Stimulated activated naive CD4-positive, alpha-beta T cell treated with Interleukin-2 at 50 U/mL for 16 hours (primary cell): ENCODE measurements around the gene DMP1.
A peak's percentile ranks its signal among the peaks of the same experiment; 100 is the strongest.

ENCODE experiments used
- DNase-seq: peaks from one replicate; lab custom pipeline; 2025; lab: John Stamatoyannopoulos, UW

Gene DMP1, protein sequence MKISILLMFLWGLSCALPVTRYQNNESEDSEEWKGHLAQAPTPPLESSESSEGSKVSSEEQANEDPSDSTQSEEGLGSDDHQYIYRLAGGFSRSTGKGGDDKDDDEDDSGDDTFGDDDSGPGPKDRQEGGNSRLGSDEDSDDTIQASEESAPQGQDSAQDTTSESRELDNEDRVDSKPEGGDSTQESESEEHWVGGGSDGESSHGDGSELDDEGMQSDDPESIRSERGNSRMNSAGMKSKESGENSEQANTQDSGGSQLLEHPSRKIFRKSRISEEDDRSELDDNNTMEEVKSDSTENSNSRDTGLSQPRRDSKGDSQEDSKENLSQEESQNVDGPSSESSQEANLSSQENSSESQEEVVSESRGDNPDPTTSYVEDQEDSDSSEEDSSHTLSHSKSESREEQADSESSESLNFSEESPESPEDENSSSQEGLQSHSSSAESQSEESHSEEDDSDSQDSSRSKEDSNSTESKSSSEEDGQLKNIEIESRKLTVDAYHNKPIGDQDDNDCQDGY

GRCh38 chr4:87649980-87650379, at the start of gene DMP1:
Gene DMP1, plus strand, starts transcription at chr4:87650280. Its CDS starts 6,213 bp downstream, at chr4:87656493.
- no peak for DNase-seq

DNA sequence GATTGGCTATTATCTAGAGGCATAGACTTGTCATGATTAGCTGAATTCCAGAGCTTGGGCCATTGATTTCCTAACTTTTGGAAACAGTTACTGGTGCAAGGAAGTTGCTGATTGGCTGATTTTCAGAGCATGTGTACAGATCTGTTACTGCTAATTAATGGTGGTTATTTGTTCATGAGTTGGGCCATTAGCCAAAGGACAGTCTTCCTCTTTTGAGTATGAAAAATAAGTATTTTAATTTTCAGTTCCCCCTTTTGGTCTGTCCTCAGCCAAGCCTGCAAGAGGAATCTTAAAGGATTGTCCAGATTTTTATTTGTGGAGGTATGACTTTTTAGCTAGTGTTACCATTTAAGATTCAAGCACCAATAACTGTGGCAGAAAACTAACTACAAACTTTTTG, 48.7 kb upstream of the DMP1 start:
- no peak for DNase-seq

DNA sequence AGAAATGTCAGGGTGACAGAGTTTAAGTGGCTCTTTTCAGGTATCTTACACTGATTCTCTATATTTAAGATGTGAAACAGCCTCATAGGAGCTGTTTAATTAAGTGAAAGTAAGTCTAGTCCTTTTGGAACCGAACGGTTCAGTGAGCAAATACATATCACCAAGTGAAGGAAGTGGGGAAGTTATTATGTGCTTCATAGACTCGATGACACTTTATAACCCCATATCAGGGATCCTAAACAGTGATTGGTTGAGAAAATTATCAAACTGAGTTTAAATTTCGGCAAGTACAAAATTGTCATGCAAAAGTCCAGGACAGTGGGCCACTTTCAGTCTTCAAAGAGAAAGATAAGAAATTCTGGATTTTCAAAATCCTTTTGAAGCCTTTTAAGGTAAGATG, 41.9 kb upstream of the DMP1 start, which contains the start of gene DSPP:
TSS of gene DSPP (plus strand) at position 301 of the 400 bp plus-strand sequence. CDS start 2,380 bp downstream, outside the sequence.
- DNase-seq = no peak

DNA sequence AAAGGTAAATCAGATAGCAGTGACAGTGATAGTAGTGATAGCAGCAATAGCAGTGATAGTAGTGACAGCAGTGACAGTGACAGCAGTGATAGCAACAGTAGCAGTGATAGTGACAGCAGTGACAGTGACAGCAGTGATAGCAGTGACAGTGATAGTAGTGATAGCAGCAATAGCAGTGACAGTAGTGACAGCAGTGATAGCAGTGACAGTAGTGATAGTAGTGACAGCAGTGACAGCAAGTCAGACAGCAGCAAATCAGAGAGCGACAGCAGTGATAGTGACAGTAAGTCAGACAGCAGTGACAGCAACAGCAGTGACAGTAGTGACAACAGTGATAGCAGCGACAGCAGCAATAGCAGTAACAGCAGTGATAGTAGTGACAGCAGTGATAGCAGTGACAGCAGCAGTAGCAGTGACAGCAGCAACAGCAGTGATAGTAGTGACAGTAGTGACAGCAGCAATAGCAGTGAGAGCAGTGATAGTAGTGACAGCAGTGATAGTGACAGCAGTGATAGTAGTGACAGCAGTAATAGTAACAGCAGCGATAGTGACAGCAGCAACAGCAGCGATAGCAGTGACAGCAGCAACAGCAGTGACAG, 35.7 kb upstream of the DMP1 start:
- DNase-seq = no peak

- DNase-seq = no peak
Measured at GRCh38 chr4:87616268-87616667, 33.8 kb upstream of the DMP1 start.

DNA sequence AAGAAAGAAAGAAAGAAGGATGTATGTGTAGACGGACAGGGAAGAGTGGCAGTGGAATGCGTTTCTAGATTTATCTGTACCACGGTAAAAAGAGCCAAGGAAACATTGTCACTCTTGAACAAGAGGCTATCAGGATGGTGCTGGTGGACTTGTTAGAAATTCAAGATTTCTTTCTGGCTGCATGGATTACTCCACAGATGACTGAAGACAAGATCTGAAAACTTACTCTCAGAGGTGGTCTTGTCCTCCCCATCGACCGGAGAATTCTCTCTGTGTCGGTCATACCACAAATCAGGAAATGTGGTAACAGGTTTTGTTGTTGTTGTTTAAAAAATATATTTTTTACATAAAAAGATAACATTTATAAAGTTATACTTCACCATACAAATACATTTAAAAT, 30.0 kb upstream of the DMP1 start:
- no peak for DNase-seq

DNA sequence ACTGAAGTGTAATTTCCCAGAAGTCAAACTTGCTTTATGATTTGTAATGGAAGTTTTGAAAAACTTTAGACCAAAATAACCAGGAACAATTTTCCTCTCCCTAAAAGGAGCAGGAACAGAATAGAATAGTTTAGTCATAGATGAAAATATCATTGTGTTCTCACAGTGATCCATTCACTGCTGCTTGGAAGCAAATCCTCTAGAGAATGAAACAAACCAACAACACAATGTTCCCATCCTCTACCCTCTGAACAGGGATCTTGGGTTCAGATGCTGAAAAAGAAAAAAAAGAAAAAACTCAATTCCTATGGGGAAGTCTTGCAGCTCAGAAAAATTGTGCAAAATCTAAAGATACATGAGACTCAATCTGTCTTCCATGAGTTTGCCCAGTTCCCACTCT, 29.6 kb upstream of the DMP1 start:
- no peak for DNase-seq

DNA sequence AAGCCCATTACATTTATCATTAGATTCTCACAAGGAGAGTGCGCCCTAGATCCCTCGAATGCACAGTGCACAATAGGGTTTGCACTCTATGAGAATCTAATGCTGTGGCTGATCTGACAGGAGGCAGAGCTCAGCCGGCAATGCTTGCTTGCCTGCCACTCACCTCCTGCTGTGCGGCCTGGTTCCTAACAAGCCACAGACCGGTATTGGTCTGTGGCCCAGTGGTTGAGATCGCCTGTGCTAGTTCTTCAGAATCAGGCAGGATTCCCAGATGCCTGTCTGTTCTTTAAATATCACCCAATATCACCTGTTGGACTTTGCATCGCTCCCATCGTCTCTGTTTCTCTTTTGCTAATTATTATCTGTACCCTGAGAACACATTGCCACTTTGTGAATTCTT, 27.8 kb upstream of the DMP1 start:
- DNase-seq = no peak

DNA sequence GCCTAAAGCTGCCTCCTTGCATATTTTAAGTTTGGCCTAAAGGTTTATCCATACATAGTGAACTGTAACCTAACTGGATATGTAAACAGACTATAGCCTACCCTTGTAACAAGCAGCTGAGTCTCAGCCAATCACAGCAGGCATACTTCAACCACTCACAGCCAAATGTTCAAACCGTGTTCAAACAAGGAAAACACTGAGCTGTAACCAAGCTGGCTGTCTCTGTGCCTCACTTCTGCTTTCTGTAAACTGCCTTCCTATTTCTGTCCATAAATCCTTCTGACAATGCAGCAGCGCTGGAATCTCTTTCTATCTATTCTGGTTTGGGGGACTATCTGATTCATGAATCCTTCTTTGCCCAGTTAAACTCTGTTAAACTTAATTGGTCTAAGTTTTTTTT, 25.4 kb upstream of the DMP1 start:
- DNase-seq = no peak

DNA sequence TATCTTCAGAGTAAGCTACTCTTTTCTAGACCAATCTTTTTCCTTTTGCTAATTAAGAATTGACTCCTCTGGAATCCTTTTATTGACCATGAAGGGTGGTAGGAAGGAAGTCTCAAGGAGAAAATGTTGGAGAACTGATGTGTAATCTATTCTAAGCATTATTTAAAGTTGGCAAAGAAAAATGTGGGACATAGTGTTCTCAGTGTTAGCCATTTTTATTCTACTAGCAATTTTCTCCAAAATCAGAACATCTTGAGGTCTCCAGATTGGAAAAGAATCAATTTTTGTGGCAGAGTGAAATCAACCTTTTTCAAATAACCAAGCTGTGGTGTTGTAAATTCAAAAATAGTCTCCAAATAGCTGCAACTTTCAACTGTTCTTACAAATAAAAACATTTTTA, 18.4 kb upstream of the DMP1 start:
- DNase-seq = no peak

GRCh38 chr4:87632469-87632868, 17.6 kb upstream of the DMP1 start:
- no peak for DNase-seq

DNA sequence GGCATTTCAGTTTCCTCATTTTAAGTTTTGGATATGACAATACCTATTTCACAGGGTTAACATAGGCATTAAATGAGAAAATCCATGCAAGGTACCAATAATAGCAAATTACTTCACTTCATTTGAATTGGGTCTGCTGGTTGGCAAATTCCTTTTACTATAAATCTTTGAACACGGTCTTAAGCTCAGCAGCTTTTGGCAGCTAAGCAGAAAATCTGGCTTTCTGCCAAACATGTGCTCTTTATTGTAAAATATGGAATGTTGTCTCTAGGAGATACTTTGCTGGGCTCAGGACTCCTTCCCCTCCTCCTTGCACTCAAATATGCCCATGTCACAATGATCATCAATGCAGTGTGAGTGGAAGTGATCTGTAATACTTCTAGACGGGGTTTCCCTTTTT, 16.8 kb upstream of the DMP1 start:
- no peak for DNase-seq

DNA sequence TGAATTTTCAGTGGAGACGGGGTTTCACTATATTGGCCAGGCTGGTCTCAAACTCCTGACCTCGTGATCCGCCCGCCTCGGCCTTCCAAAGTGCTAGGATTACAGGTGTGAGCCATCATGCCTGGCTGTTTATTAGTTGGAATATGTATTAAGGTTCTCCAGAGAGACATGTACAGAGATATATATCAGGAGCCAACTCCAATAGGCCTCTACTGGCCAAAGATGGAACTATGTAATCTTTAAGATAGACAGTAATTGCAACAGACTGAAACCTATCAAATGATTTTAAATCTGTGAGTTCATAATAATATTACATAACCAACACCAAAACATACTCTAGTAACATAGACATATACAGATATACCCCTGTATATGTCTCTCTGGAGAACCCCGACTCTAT, 5.8 kb upstream of the DMP1 start:
- DNase-seq = no peak

- DNase-seq = no peak
Measured at GRCh38 chr4:87650938-87651337, 858 bp downstream of the DMP1 start.

DNA sequence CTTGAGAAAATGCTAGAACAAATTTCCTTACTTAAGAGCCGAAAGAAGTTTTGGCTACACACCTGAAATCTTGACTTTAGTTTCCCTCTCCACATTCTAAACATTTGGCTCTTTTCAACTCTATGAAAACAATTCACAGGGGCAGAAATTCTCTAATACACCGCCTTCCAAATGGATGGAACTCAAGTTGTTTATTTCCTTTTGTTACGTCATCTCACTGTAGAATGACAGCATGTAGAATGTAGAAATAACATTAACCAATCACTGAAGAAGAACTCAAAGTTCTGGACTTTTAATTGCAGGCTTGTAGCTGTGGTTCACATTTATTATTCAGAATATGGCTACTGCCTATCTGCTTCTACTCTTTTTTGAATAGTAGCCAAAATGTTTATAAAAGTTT, 1.9 kb downstream of the DMP1 start:
- DNase-seq = no peak

GRCh38 chr4:87654487-87655044, 4.5 kb downstream of the DMP1 start:
- DNase-seq = no peak

- DNase-seq = no peak
Measured at GRCh38 chr4:87657525-87657924, 7.4 kb downstream of the DMP1 start.

DNA sequence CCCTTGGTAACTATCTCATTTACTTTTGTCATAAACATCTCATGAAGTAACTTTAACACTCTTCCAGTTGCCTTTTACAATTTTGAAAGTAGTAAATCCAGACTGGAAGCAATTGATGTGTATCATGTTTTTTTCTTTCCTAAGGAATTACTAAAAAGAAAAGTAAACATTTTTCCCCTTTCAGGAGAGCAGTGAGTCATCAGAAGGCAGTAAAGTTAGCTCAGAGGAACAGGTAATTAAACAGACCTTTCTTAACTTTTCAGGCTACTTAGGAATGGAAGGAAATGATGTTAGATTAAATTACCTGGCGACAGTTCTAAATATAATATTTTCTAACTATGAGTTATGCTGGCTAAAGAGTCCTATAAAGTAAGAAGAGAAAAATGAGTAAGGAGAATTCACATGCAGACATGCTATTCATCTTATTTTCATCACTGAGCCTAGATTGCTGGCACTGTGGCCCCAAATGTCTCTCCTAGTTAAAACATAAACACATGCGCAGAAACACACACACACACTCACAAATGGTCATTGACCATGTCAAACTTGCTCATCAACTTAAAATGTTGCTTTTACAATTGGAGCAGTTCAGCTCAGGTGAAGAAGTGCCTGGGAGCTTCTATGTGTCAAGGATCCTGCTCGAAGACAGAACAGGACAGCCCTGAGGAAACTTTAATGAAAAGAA, 9.3 kb downstream of the DMP1 start:
- no peak for DNase-seq

- DNase-seq = no peak
Measured at GRCh38 chr4:87662871-87663270, 12.8 kb downstream of the DMP1 start.

GRCh38 chr4:87669373-87669772, 19.3 kb downstream of the DMP1 start:
- no peak for DNase-seq

- no peak for DNase-seq
Measured at GRCh38 chr4:87677731-87678130, 27.7 kb downstream of the DMP1 start.

DNA sequence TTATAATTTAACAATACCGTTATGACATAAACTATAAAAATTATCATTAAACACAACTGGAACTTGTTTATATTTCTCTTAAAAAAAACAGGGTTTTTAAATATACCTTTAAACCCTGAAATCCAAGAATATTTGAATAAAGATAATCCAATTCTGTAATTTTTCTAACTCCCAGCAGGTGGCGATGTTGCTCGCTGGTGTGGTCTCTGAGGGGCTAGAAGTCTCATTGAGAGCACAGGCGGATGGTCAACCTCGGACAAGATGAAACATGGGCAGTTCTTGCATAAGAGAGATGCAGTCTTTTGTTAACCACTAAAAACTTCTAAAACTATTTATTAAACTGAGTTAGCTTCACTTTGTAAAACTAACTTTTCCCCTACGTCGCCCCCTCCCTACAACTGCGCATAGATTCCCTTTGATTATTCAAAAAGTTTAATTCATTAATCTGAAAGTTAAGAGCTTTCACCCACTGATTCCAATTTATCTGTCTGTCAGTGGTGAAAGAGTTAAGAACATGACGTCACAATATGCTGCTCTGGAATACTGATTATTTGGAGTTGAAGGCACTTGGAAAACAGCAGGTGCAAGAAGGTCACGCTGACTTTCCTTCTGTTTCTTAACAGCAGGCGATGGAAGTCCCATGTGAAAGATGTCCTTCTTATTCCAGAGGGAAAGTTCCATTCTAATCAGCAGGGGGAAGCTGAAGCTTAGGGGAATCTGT, 29.5 kb downstream of the DMP1 start:
- peak; percentile 2 for DNase-seq
